Left renal pelvis (tissue), 4 donors: ENCODE data around the gene OR10K1. TPM values are rescaled to one million over a fixed set of nuclear protein-coding genes. Genes with fewer than 3 reads are reported as not detected.

Experiments
- polyA plus RNA-seq, 4 donors: library from polyadenylated mRNA; unstranded; fragments of 120-200 nt; gene quantifications; one replicate each; pipeline ENCODE4 v1.2.1, GENCODE V29; 2013; ENCODE audit not compliant: insufficient read length in 4 of 4

The OR10K1 gene
- polyA plus RNA-seq, 4 donors: not detected

Other genes starting within 250 kb of the OR10K1 start
- not detected for gene CD1A, start 207.4 kb upstream of the OR10K1 start, polyA plus RNA-seq
- gene CD1C, start 171.9 kb upstream of the OR10K1 start, polyA plus RNA-seq: 1 to 10 TPM in 3 of 4 donors, under 1 TPM in 1; 0.82 to 2.1 (median 1.3) TPM
- not detected for gene CD1B, start 130.3 kb upstream of the OR10K1 start, polyA plus RNA-seq
- under 1 TPM in 1 of 4 donors, not detected in 3; 0.23 TPM for gene CD1E, start 107.9 kb upstream of the OR10K1 start, polyA plus RNA-seq
- gene OR10T2, start 62.4 kb upstream of the OR10K1 start, polyA plus RNA-seq: not detected
- not detected for gene OR10K2, start 35.6 kb upstream of the OR10K1 start, polyA plus RNA-seq
- gene OR10R2, start 10.4 kb downstream of the OR10K1 start, polyA plus RNA-seq: not detected
- under 1 TPM in 1 of 4 donors, not detected in 3; 0.03 TPM for gene OR6Y1, start 92.6 kb downstream of the OR10K1 start, polyA plus RNA-seq
- not detected for gene OR6P1, start 108.7 kb downstream of the OR10K1 start, polyA plus RNA-seq
- gene OR10X1, start 118.1 kb downstream of the OR10K1 start, polyA plus RNA-seq: not detected
- under 1 TPM in 3 of 4 donors, not detected in 1; 0.03 to 0.26 (median 0.03) TPM for gene OR10Z1, start 143.4 kb downstream of the OR10K1 start, polyA plus RNA-seq
- 10 to 100 TPM in 1 of 4 donors, 1 to 10 TPM in 3; 1.1 to 11.4 (median 1.4) TPM for gene SPTA1, start 224.9 kb downstream of the OR10K1 start, polyA plus RNA-seq
- gene OR6K2, start 238.8 kb downstream of the OR10K1 start, polyA plus RNA-seq: not detected